GM19438 (cell line): ENCODE data around the gene PXDN.

Experiments used
- ATAC-seq: cut with Tn5 transposase; IDR thresholded peaks from one replicate; pipeline ENCODE4 v1.9.1; 2021; ENCODE audit warnings: low read depth; ENCODE audit not compliant: unreplicated experiment

PXDN gene

DNA sequence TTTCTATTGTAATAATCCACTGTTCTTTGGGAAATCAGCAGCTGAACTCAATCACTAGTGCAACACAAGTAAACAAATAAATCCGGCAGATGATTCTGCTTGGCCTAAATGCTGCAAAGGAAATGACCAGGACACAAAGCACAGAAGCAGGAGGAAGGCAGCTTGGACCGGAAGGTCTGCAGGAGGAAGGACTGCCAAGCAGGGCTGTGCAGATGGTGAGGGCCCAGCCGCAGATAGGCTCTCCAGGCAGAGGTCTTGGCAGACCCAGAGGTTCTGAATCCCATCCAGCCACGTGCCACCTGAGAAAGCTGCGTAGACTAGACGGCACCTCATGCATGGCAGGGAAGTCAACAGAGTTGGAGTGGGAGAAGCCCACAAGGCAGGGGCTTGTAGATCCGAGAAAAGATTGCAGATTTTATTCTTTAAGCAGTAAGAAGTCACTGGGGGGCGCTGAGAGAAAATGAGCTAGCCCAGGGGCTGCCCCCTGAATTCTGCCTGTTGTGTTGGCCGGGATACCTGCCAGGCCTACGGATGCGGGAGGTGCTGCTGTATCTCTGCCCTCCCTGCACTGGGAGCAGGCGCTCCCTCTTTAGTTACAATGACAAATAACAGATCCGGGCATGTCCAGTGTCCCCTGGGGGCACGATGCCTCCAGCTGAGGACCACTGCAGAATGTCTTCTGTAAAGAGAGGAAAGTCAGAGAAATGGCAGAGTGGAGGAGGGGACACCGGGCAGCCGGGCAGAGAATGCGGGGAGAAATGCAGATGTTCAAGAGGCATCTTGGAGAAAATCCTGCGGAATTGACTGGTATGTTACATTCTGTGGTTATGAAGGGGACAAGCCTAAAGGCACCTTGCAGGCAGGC is 153.5 kb downstream of the PXDN start:
- ATAC-seq = no peak

DNA sequence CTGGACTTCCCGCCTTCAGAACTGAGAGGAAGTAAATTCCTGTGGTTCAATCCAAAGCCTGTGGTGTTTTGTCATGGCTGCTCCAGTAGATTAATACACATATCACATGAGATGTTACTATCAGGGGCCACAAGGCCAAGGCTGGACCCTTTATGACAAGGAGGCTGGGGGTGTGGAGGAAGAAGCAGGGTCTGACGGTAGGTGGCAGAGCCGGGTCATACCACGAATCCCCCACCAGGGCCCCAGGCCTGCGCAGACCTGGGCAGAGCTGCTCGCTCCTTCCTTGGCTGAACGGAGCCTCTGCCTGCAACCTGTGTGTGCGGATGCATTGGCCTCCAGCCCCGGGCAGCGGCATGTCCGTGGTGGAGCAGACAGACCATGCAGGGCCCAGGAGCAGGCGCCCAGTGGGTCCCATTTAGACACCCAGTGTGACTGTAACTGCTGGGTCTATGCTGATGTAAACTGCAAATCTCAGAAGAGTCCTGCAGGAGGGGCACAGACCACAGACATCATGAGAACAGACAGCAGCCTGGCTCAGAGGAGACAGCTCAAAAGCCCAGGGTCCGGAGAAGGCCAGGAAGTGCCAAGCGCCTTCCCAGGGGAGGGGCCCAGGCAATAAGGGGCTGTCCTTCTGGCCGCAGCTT is 155.2 kb downstream of the PXDN start:
- ATAC-seq = no peak

DNA sequence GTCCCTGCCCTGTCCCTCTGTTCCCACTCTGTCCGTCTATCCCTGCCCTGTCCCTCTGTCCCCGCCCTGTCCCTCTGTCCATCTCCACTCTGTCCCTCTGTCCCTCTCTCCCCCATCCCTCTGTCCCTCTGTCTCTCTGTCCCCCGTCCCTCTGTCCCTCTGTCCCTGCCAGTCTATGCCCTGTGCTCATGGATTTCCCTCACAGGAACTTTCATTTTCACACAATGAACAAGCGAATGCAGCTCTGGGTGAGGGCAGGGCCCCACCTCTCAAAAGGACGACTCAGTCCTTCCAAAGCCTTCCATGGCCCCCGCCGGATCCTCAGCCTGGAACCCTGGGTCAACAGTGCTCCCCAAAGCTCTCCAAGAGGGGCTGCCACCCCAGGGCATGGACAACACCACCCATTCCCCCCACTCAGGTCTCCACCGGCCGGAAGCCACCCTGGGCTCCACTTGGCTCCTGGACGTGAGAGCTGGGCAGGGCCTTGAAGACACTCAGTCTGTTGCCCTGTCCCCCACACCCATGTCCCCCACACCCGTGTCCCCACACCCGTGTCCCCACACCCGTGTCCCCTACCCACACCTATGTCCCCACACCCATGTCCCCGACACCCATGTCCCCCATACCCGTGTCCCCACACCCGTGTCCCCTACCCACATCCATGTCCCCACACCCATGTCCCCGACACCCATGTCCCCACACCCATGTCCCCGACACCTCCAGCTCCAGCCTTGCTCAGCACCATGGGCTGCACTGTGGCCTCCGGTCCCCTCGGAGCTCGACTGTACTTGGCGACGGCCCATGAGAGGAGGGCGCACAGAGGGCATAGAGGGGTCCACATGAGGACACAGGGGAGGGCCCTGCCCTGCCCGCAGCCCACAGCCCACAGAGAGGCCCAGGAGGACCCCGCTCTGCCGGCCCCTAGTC is 156.0 kb downstream of the PXDN start:
- no peak for ATAC-seq

DNA sequence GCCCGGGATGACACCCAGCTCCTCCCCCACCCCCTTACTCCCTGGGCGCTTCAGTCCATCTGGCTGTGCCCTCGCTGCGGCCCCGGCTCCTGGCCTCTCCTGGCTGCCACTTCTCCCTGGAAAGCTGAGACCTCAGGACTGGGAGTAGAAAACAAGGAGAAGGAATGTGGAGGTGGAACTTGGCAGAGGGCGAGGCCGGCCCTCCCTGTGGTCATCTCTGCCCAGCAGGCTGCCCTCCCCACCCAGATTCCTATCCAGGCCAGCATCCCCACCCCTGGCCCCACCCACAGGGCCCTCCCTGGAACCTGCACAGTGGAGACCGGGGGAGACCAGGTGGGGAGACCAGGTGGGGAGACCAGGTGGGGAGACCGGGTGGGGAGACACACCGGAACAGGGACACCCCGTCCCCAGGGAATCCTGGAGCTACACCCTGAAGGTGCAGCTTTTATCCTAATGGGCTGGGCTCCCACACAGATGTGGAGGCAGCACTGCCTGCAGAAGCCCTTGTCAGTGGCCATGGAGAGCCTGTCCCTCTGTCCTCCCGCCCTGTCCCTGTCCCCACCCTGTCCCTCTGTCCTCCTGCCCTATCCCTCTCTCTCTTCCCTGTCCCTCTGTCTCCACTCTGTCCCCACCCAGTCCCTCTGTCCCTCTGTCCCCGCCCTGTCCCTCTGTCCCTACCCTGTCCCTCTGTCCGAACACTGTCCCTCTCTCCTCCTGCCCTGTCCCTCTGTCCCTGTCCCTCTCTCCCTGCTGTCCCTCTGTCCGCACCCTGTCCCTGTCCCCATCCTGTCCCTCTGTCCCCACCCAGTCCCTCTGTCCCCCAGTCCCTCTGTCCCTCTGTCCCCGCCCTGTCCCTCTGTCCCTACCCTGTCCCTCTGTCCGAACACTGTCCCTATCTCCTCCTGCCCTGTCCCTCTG is 157.1 kb downstream of the PXDN start:
- ATAC-seq = no peak

DNA sequence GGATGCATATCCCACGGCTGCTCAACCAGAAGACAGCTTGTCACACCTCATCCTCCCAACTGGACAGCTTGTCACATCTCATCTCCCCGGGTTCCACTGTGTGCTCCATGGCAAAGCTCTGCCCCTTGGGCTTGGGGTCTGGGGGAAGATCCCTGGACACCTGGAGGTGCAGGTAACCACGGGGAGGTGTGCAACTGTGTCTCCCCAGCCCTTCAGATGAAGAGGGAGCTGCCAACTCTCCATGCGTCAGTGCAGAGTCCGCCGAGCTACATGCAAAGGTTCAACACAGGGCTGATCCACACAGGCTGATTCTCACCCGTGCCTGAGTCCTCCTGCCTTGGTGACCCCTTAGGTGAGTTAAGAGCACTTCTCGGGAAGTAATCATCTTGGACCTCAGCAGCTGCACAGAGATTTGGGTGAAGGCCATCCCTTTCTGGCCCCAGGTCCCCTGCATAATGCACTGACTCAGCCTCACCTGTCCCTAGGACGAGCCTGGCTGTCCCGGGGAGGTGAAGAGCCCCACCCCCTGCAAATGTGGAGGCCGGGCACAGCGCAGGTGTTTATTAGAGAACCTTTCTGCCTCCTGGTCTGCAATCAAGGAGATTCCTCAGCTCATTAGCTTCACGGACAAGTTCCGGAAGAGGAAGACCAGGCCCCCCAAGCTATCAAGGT is 157.9 kb downstream of the PXDN start:
- ATAC-seq = no peak

DNA sequence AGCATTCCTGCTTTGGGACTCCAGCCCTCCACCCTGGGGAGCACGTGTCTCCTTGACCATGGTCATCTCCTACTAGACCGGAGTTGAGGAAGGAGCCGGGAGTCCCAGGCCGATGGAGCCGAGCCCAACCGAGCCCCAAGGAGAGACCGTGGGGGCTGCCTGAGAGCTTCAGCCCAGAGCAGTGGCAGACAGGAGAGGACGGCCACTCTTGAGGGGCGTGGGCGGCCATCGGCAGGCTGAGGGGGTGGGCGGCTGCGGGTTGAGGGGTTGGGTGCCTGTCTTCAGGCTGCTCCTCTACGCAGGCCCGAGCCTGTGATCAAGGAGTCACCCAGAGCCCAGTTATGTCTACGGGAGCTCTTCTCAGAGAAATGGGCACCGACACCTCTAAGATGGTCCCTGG is 158.7 kb downstream of the PXDN start:
- no peak for ATAC-seq

DNA sequence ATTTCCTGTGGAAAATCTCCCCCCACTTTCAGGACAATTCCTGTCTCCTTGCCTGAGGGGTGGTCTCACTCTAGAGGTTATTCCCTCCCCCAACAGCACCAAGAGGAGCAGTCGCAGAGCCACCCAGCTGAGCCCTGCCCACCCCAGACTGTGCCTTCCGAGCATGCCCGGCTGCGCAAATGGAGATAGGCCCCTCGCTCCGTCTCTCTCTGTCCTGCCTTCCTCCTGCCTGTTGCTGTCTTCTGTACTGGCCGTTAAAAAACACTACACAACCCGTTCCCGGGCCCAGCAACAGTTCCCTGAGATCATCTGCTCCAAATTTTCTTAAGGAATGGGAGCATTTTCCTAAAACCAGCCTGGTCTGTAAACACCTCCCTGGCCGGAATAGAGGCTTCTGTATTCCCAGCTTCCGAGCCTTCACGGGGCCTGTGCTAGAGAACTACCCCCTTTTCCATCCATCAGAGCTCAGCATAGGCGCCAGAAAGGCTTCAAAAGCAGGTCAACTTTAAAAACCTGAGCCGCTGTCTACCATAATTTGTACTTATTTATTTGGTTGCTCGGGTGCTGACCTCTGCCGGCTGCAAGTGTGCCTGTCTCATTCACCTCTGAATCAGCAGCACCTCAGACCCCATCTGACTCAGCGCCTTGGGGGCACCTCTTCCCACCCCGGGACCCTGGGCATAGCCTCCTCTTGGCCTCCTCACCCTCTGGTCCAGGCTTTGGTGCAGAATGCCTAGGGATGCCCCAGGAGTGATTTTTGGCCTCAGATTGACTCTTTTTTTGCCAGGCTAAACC is 159.4 kb downstream of the PXDN start:
- no peak for ATAC-seq

DNA sequence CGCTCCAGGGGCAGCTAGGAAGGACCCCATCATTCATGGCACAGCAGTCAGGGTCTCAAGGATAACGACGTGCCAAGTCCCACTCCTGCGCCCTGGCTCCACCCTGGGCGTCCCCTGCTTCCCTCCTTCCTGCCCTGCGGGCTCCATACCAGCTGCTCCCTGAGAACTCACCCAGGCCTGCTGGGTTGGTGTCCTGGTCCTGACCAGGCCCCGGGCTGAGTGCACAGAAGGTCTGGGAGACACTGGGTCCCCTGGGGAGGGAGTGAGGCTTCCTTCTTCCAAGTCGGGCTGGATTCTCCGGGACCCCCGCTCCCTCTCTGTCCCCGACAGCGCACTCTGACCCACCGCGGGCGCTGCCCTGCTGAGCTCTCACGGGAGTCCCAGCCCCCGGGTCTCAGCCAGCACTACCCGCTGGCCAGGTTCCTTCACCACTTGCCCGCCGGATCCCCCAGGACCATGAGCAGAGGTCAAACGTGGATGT is 160.2 kb downstream of the PXDN start:
- no peak for ATAC-seq

DNA sequence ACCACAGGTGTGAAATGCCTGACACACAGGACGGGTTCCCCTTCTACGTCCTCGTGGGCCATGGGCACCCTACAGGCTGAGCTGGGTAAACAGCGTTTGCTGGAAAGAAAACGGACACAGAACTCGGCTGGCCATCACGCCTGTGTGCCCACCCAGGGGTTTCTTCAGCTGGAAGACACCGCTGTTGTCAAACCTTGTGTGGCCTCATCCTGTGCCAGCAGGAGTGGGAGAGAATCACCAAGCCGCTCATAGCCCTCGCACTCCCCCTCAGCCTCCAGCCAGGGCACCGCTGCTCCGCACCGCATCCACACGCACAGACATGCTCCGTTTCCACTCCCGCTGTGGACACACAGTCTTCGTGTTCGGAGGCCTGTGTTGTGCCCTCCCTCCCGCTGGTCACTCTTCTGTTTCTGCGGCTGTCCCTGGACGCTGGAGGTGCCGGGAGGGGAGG is 161.4 kb downstream of the PXDN start:
- ATAC-seq = no peak

DNA sequence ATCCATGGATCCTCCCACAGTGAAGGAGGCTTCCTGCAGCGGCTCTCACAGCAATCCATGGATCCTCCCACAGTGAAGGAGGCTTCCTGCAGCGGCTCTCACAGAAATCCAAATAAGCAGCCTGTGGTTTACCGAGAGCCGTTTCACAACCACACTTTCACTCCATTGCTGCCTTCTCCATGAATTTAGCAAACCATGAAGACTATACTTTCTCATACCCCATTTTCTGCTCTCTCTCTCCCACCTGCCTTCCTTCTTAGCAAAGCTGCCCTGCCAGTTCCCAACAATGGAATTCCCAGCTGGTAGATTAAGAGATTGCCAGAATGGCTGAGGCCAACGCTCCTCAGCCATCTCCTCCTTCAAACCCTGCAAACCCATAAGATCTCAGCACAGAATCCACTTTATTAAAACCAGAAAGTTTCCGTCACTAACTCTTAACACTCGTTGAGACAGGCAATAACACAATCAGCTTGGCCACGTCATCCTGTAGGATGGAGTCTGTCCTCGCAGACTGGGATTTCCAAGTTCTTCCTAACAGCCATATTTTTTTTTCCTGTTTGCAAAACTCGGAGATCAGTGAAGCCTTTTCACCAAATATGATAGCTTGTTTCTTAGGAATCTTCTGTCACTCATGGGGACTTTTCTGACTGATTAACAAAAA is 162.2 kb downstream of the PXDN start:
- ATAC-seq = no peak
